Liver (tissue), 9 donors: ENCODE results near the gene HCN3. TPM values are rescaled to one million over a fixed set of nuclear protein-coding genes. Genes with fewer than 3 reads are reported as not detected.
A peak's percentile ranks its signal among the peaks of the same experiment; 100 is the strongest.

Source experiments
- DNase-seq: peaks from one replicate; pipeline ENCODE4 v3.0.0-alpha.2; 2017; ENCODE audit warnings: low spot score
- H3K27ac ChIP-seq, 2 donors: one replicate each; pipeline ENCODE4 v1.7.0; 2013; ENCODE audit warnings: inconsistent platforms in 2 of 2, low read length in 2 of 2, control low read depth in 1 of 2, low read depth in 1 of 2, mild to moderate bottlenecking in 1 of 2
- H3K27me3 ChIP-seq, 4 donors: one replicate each; pipeline versions ENCODE4 v1.6.1 to v1.7.0; 2013; ENCODE audit warnings: low read length in 3 of 4, inconsistent platforms in 1 of 4, mild to moderate bottlenecking in 1 of 4, moderate library complexity in 1 of 4; ENCODE audit not compliant: control insufficient read depth in 4 of 4, insufficient read depth in 4 of 4
- H3K36me3 ChIP-seq, 4 donors: one replicate each; pipeline versions ENCODE4 v1.6.1 to v1.7.0; 2013; ENCODE audit warnings: low read length in 3 of 4, mild to moderate bottlenecking in 3 of 4, low read depth in 1 of 4, moderate library complexity in 1 of 4; ENCODE audit not compliant: control insufficient read depth in 4 of 4, insufficient read depth in 3 of 4
- H3K4me1 ChIP-seq, 4 donors: one replicate each; pipeline versions ENCODE4 v1.6.1 to v1.7.0; 2013; ENCODE audit warnings: low read length in 3 of 4, mild to moderate bottlenecking in 3 of 4, moderate library complexity in 1 of 4; ENCODE audit not compliant: control insufficient read depth in 4 of 4, insufficient read depth in 4 of 4
- H3K4me3 ChIP-seq, 3 donors: one replicate each; pipeline versions ENCODE4 v1.6.1 to v1.7.0; 2013; ENCODE audit warnings: low read length in 3 of 3, control low read depth in 1 of 3, low read depth in 1 of 3, mild to moderate bottlenecking in 1 of 3
- H3K9ac ChIP-seq, 2 donors: one replicate each; pipeline ENCODE4 v1.7.0; 2013; ENCODE audit warnings: low read length in 2 of 2, mild to moderate bottlenecking in 2 of 2, moderate library complexity in 2 of 2, control low read depth in 1 of 2, low read depth in 1 of 2
- H3K9me3 ChIP-seq, 4 donors: one replicate each; pipeline versions ENCODE4 v1.6.1 to v1.7.0; 2013; ENCODE audit warnings: low read length in 3 of 4; ENCODE audit not compliant: control insufficient read depth in 4 of 4
- EGR1 ChIP-seq, 2 donors: IDR thresholded peaks; 2 replicates each; pipeline ENCODE4 v1.6.1; 2016 to 2018; ENCODE audit warnings: antibody characterized with exemption in 2 of 2, low read depth in 2 of 2
- FOXA2 ChIP-seq: IDR thresholded peaks from 2 replicates; pipeline ENCODE4 v1.6.1; 2016; ENCODE audit warnings: antibody characterized with exemption
- JUND ChIP-seq, 2 donors: IDR thresholded peaks; 2 replicates each; pipeline ENCODE4 v1.6.1; 2016; ENCODE audit warnings: antibody characterized with exemption in 2 of 2
- RAD21 ChIP-seq, 2 donors: IDR thresholded peaks; 2 replicates each; pipeline ENCODE4 v1.6.1; 2016; ENCODE audit warnings: antibody characterized with exemption in 2 of 2, mild to moderate bottlenecking in 2 of 2
- RXRA ChIP-seq, 2 donors: IDR thresholded peaks; 2 replicates each; pipeline ENCODE4 v1.6.1; 2017 to 2018; ENCODE audit warnings: antibody characterized with exemption in 2 of 2, mild to moderate bottlenecking in 1 of 2
- TAF1 ChIP-seq: conservative IDR thresholded peaks from 2 replicates; pipeline ENCODE4 v1.6.1; 2016; ENCODE audit warnings: antibody characterized with exemption, mild to moderate bottlenecking
- YY1 ChIP-seq: IDR thresholded peaks from 2 replicates; pipeline ENCODE4 v1.6.1; 2016; ENCODE audit warnings: antibody characterized with exemption, mild to moderate bottlenecking
- WGBS: extraction: QIAGEN DNeasy Blood & Tissue Kit; methylation state at CpG from one replicate; pipeline ENCODE4 v1.1.7; 2013; 5-methylcytosine and 5-hydroxymethylcytosine counted together
- polyA plus RNA-seq, 2 donors: library from polyadenylated mRNA; stranded (reverse) in 1 of 2; unstranded in 1 of 2; fragments of 200-250 nt in 1 of 2; fragments of >200 nt in 1 of 2; fragmentation: Nextera tagmentation in 1 of 2; extraction: Ambion mirVana in 1 of 2; gene quantifications; one replicate each; pipeline versions ENCODE4 v1.2.1 to v1.2.3, GENCODE V29; 2013 to 2015
- total RNA-seq, 2 donors: library from RNA; depleted of rRNA; stranded (reverse); fragments of >200 nt; gene quantifications; one replicate each; pipeline ENCODE4 v1.2.3, GENCODE V29; 2014
- TF ChIP-seq, protein P1 (sequence below): IDR thresholded peaks from 2 replicates; pipeline ENCODE4 v1.6.1; 2016; ENCODE audit warnings: antibody characterized with exemption
- TF ChIP-seq, protein P2 (sequence below): IDR thresholded peaks from 2 replicates; pipeline ENCODE4 v1.6.1; 2016; ENCODE audit warnings: antibody characterized with exemption, mild to moderate bottlenecking
- TF ChIP-seq, protein P3 (sequence below): IDR thresholded peaks from 2 replicates; pipeline ENCODE4 v1.6.1; 2016; ENCODE audit warnings: antibody characterized with exemption
- donor health status: healthy.
- donor health status: healthy.
- donor health status: healthy.
- donor health status: healthy.
- donor health status: healthy.

Gene HCN3
- total and polyA plus RNA-seq, 4 donors = 0.33 to 1.5 (median 0.93) TPM

DNA sequence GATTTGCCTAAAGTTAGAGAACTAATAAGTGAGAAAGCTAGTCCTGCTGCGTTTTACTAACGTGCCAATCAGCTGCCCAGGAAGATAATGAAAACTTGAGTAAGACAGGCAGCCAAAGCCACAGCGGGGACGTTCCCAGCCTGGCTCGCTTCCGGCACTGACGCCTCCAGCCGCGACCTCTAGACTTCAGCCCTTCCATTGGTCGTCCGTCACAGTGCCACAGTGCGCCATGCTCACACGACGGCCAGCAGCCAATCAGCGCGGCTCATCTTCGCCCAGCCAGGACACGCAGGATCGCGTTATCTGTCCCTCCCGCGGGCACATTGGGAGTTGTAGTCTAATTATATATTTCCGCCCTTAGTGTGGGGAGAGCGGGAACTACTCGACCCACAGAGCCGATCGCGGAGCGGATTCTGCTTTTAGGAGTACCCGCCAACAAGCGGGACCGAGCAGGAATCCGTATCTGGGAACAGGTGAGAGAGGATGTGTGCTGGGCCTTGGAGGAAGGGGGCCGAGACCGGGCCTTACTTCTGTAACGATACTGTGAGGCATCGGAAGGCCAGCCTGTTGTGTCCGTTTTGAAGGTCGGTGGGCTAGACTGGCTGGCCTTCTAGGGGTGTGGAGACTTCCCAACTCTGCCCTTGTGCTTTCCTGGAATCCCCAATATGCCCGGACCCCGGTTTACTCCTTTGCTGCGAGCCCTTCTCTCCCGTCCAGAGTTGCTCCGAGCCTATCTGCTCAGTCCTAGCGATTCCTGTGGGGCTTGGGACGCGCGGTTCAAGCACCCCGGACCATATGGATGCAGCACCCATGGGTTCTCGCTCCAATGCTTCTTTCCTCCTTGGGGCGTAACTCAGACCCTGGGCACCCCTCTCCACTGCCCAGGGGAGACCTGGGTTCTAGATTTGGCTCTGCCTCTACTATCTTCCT lies 31.5 kb downstream of the HCN3 start, which contains the start of gene FDPS (continued):
- TF ChIP-seq JUND (IDR thresholded peaks at IDR 0.05) (peak in 1 of 2 donors; percentile 37), RAD21 (IDR thresholded peaks at IDR 0.05) (peak; percentile 41 to 57), FOXA2 (no peak)
- TF ChIP-seq, protein P1, sequence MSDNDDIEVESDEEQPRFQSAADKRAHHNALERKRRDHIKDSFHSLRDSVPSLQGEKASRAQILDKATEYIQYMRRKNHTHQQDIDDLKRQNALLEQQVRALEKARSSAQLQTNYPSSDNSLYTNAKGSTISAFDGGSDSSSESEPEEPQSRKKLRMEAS = peak; percentile 42

DNA sequence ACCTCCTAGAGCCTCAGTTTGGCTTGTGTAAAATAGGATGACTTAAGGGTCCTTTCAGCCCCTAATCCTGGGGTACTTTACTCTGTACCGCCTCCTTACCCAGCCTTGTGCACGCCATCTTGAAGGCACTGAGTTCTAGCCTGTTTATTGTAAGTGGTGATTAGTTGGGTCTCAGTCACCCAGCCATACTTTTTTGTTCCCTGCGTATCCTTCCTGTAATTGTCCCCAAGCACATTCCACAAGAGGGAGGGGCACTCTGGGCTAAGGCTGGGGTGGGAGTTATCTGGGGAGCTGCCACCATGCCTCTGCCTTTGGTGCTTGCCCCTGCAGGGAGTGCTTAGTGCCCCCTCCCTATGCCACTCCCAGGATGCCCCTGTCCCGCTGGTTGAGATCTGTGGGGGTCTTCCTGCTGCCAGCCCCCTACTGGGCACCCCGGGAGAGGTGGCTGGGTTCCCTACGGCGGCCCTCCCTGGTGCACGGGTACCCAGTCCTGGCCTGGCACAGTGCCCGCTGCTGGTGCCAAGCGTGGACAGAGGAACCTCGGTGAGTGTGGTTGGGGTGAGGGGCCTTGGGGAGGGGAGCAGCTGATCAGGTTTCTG lies 32.3 kb downstream of the HCN3 start:
- Histone ChIP-seq H3K36me3 (peaks cover 0 to 13% (median 7%) of the 10 kb centered on the region in 4 donors), H3K4me1 (peaks cover 7 to 45% (median 29%) of the 10 kb centered on the region in 4 donors), H3K27me3 (no peaks in the 10 kb centered on the region), H3K27ac (peak overlapping the region; percentile 86 to 89), H3K9ac (peak overlapping the region; percentile 81 to 99), H3K9me3 (no peaks in the 10 kb centered on the region), H3K4me3 (peak overlapping the region; percentile 66 to 94 (median 71))
- WGBS = 4% methylated on average over 11 of the region's 11 CpGs
- DNase-seq = no peak
- TF ChIP-seq YY1 (peak; percentile 14), EGR1 (IDR thresholded peaks at IDR 0.05; ENCODE audit: low read depth in 2 of 2) (no peak), RAD21 (IDR thresholded peaks at IDR 0.05) (no peak), RXRA (IDR thresholded peaks at IDR 0.05) (no peak)

DNA sequence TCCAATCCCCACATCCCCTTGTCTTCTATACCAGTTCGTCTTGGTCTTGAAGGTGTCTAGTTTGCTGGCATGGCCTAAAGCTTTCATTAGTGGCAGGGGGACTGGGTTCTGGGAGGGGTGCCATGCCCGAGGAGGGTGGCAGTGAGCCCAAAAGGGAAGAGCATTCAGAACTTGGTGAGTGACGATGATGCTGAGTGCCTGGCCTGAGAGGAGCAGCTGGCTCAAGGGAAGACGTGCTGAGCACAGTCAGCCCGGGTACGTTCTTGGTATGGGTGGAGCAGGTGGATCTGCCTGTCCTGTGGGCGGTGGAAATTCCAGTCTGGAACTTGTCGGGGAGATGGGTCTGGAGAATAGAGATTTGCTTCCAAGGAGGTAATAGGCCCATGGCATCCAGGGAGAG lies 36.0 kb downstream of the HCN3 start:
- TF ChIP-seq, protein P2, sequence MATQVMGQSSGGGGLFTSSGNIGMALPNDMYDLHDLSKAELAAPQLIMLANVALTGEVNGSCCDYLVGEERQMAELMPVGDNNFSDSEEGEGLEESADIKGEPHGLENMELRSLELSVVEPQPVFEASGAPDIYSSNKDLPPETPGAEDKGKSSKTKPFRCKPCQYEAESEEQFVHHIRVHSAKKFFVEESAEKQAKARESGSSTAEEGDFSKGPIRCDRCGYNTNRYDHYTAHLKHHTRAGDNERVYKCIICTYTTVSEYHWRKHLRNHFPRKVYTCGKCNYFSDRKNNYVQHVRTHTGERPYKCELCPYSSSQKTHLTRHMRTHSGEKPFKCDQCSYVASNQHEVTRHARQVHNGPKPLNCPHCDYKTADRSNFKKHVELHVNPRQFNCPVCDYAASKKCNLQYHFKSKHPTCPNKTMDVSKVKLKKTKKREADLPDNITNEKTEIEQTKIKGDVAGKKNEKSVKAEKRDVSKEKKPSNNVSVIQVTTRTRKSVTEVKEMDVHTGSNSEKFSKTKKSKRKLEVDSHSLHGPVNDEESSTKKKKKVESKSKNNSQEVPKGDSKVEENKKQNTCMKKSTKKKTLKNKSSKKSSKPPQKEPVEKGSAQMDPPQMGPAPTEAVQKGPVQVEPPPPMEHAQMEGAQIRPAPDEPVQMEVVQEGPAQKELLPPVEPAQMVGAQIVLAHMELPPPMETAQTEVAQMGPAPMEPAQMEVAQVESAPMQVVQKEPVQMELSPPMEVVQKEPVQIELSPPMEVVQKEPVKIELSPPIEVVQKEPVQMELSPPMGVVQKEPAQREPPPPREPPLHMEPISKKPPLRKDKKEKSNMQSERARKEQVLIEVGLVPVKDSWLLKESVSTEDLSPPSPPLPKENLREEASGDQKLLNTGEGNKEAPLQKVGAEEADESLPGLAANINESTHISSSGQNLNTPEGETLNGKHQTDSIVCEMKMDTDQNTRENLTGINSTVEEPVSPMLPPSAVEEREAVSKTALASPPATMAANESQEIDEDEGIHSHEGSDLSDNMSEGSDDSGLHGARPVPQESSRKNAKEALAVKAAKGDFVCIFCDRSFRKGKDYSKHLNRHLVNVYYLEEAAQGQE = no peak
- TF ChIP-seq, protein P3, sequence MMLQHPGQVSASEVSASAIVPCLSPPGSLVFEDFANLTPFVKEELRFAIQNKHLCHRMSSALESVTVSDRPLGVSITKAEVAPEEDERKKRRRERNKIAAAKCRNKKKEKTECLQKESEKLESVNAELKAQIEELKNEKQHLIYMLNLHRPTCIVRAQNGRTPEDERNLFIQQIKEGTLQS = no peak
- TF ChIP-seq TAF1 = no peak
- peaks cover 0 to 24% (median 16%) of the 10 kb centered on the region in 4 donors for H3K36me3 ChIP-seq
- 93% methylated on average over 8 of the region's 8 CpGs for WGBS
- H3K4me1 ChIP-seq = peaks cover 2 to 24% (median 14%) of the 10 kb centered on the region in 4 donors
- H3K27ac ChIP-seq = no peak overlapping the region
- no peaks in the 10 kb centered on the region for H3K27me3 ChIP-seq
- H3K9me3 ChIP-seq = no peaks in the 10 kb centered on the region
- H3K4me3 ChIP-seq = no peak overlapping the region
- H3K9ac ChIP-seq = no peak overlapping the region
- DNase-seq = no peak
